ENCODE data around the gene CBL. TPM values are rescaled to one million over a fixed set of nuclear protein-coding genes. Genes with fewer than 3 reads are reported as not detected.

The CBL gene
- polyA plus RNA-seq, 3 donors = 7.6 to 24.0 (median 23.1) TPM

DNA sequence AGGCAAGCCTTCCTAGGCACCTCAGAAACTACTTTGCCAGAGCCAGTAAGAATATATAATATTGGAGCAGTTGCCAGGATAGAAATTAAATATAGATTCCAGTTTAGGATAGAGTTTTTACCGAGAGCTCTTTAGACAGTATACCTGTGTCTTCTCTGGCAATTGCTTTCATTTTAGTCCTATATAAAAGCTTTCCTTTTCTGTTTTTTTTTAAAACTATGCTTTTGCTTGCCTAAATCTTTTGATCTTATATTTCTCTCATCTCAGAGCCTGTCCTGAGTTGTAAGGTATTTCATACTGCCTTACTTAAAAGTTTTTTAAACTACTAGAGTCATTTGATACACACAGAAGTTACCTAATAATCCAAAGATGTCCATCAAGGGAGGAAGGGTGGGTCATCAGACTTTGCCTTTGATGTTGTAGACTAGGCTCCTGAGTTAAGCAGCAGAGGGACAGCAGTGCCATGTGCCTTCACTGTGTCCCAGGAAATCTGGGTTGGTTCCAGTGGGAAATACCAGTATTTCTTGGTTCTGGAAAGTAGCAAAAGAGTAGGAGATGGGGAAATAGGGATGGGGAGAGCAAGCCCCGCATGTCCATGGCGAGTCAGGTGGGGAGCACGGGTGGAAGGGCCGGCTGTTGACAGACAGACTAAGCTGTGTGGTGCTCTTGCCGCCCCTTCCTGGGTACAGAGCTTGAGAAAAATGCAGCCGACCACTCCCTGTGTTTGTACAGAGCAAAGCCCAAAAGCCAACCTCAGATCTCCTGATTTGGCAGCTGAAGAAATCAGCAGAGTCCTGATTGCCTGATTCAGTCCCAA lies 99.6 kb downstream of the CBL start:
- H2AFZ ChIP-seq (ENCODE audit: insufficient read depth, low read depth, low read length, poor library complexity, severe bottlenecking) = no peak overlapping the region
- DNase-seq = no peak
- no peak overlapping the region for H3K4me3 Mint-ChIP-seq
- H3K4me1 Mint-ChIP-seq = no peaks in the 10 kb centered on the region
- H3K27me3 Mint-ChIP-seq (ENCODE audit: low read depth in 3 of 3) = peaks cover 1 to 4% (median 3%) of the 10 kb centered on the region in 3 donors
- no peaks in the 10 kb centered on the region for H3K79me2 ChIP-seq (ENCODE audit: insufficient read depth, low read length)
- TF ChIP-seq, protein P1, sequence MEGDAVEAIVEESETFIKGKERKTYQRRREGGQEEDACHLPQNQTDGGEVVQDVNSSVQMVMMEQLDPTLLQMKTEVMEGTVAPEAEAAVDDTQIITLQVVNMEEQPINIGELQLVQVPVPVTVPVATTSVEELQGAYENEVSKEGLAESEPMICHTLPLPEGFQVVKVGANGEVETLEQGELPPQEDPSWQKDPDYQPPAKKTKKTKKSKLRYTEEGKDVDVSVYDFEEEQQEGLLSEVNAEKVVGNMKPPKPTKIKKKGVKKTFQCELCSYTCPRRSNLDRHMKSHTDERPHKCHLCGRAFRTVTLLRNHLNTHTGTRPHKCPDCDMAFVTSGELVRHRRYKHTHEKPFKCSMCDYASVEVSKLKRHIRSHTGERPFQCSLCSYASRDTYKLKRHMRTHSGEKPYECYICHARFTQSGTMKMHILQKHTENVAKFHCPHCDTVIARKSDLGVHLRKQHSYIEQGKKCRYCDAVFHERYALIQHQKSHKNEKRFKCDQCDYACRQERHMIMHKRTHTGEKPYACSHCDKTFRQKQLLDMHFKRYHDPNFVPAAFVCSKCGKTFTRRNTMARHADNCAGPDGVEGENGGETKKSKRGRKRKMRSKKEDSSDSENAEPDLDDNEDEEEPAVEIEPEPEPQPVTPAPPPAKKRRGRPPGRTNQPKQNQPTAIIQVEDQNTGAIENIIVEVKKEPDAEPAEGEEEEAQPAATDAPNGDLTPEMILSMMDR (IDR thresholded peaks at IDR 0.05) = no peak
- H3K9me3 ChIP-seq (replicated peaks in 1 of 2; ENCODE audit: control insufficient read depth in 1 of 2, insufficient read depth in 1 of 2, low read length in 2 of 2) = no peaks in the 10 kb centered on the region
- H3K4me3 ChIP-seq (replicated peaks in 1 of 3; ENCODE audit: low read depth in 2 of 3, low read length in 3 of 3) = no peak overlapping the region
- H3K9ac ChIP-seq (ENCODE audit: insufficient read depth, low read length, poor library complexity, severe bottlenecking) = no peak overlapping the region
- H4K20me1 ChIP-seq (ENCODE audit: insufficient read depth, low read length) = peaks cover 87% of the 10 kb centered on the region
- 96% methylated on average over 6 of the region's 7 CpGs for WGBS (ENCODE audit: insufficient coverage)
- intact Hi-C loops (cut with micrococcal nuclease) = no loop called here
- no peaks in the 10 kb centered on the region for H3K9me3 Mint-ChIP-seq
- H3K27me3 ChIP-seq (ENCODE audit: control insufficient read depth in 2 of 2, insufficient read depth in 2 of 2, low read length in 2 of 2) = no peaks in the 10 kb centered on the region
- H3K36me3 Mint-ChIP-seq = peaks cover 73 to 89% of the 10 kb centered on the region in 2 donors
- H3K4me2 ChIP-seq (replicated peaks; ENCODE audit: extremely low read depth, low read length, poor library complexity, severe bottlenecking) = no peak overlapping the region
- peak overlapping the region in 3 of 7 donors; percentile 13 to 60 (median 21) for H3K27ac Mint-ChIP-seq
- peaks cover 70 to 89% of the 10 kb centered on the region in 2 donors for H3K36me3 ChIP-seq (replicated peaks in 1 of 2; ENCODE audit: control insufficient read depth in 1 of 2, insufficient read depth in 2 of 2, low read length in 2 of 2)
- peak overlapping the region in 1 of 2 donors; percentile 4 for H3K27ac ChIP-seq (ENCODE audit: low read depth in 1 of 2, low read length in 2 of 2)
- H3K4me1 ChIP-seq (ENCODE audit: control insufficient read depth in 1 of 2, insufficient read depth in 2 of 2, low read length in 2 of 2) = no peaks in the 10 kb centered on the region

DNA sequence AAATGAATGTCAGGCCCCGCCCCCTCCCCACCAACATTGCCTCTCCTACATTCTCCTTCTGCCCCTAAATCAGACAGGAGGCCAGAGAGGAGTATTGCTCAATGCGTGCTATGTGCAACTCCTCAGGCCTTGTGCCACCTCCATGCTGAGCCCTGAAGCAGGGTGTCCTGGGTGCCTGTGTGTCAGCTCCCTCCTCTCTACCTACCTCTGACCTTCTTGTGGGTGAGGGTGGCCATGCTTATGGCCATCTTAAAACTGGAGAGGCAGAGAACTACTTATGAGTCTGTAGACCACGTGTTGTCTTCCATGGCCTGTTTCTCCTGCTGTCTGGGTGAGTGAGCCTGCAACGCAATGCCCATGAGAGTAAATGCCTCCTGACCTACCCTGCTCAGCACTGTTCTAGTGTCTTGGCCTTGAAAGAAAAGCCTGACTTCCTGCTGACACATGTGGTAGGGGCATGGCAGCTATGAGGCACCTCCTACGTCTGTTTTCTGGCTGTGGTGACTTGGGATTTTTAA lies 100.3 kb downstream of the CBL start:
- peaks cover 67 to 84% of the 10 kb centered on the region in 2 donors for H3K36me3 Mint-ChIP-seq
- no peaks in the 10 kb centered on the region for H3K9me3 Mint-ChIP-seq
- no peak overlapping the region for H2AFZ ChIP-seq (ENCODE audit: insufficient read depth, low read depth, low read length, poor library complexity, severe bottlenecking)
- H3K4me3 Mint-ChIP-seq = no peak overlapping the region
- H3K27me3 Mint-ChIP-seq (ENCODE audit: low read depth in 3 of 3) = peaks cover 3 to 4% (median 4%) of the 10 kb centered on the region in 3 donors
- H3K4me1 ChIP-seq (ENCODE audit: control insufficient read depth in 1 of 2, insufficient read depth in 2 of 2, low read length in 2 of 2) = no peaks in the 10 kb centered on the region
- no peaks in the 10 kb centered on the region for H3K9me3 ChIP-seq (replicated peaks in 1 of 2; ENCODE audit: control insufficient read depth in 1 of 2, insufficient read depth in 1 of 2, low read length in 2 of 2)
- H4K20me1 ChIP-seq (ENCODE audit: insufficient read depth, low read length) = peaks cover 80% of the 10 kb centered on the region
- H3K27me3 ChIP-seq (ENCODE audit: control insufficient read depth in 2 of 2, insufficient read depth in 2 of 2, low read length in 2 of 2) = no peaks in the 10 kb centered on the region
- H3K36me3 ChIP-seq (replicated peaks in 1 of 2; ENCODE audit: control insufficient read depth in 1 of 2, insufficient read depth in 2 of 2, low read length in 2 of 2) = peaks cover 63 to 82% of the 10 kb centered on the region in 2 donors
- intact Hi-C loops (cut with micrococcal nuclease) = no loop called here
- no peak overlapping the region for H3K4me2 ChIP-seq (replicated peaks; ENCODE audit: extremely low read depth, low read length, poor library complexity, severe bottlenecking)
- no peaks in the 10 kb centered on the region for H3K79me2 ChIP-seq (ENCODE audit: insufficient read depth, low read length)
- H3K4me3 ChIP-seq (replicated peaks in 1 of 3; ENCODE audit: low read depth in 2 of 3, low read length in 3 of 3) = no peak overlapping the region
- TF ChIP-seq, protein P1 (IDR thresholded peaks at IDR 0.05) = no peak
- peak overlapping the region in 1 of 2 donors; percentile 4 for H3K27ac ChIP-seq (ENCODE audit: low read depth in 1 of 2, low read length in 2 of 2)
- no peaks in the 10 kb centered on the region for H3K4me1 Mint-ChIP-seq
- WGBS (ENCODE audit: insufficient coverage) = 93% methylated on average over 3 of the region's 5 CpGs
- H3K9ac ChIP-seq (ENCODE audit: insufficient read depth, low read length, poor library complexity, severe bottlenecking) = no peak overlapping the region
- DNase-seq = no peak
- peak overlapping the region in 1 of 7 donors; percentile 23 for H3K27ac Mint-ChIP-seq

Data from CD14-positive monocyte (primary cell).